ENCODE data around the gene CTNNBL1.
A peak's percentile ranks its signal among the peaks of the same experiment; 100 is the strongest.

CTNNBL1 gene

DNA sequence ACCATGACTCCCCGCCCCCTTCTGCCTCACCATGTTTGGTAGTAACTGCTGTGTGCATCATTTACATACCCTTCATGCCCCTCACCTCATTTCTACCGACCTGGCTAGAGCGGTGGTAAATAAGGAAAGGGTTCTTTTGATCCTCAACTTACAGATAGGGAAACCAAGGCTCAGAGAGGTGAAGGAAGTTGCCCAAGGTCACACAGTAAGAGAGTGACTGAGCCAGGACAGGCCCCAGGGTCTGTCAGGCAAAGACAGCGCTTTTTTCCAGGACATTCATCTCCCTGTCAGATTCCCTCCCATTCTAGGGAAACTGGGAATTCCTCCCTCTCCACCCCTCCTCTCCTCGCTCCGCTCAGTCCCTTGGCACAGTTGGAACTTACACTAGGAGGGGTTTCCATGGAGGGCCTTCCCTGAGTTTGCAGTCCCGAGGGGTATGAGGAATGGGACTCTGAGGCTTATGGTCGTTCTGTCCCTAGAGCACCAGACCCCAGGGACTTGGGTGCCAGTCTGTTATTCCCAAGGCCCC is 211.1 kb downstream of the CTNNBL1 start:
- no peak for TF ChIP-seq GATA3 (IDR thresholded peaks at IDR 0.05; ENCODE audit: low read depth, low read length)
- no peak for TF ChIP-seq GATA2 (IDR thresholded peaks at IDR 0.05; ENCODE audit: low read depth, low read length)

DNA sequence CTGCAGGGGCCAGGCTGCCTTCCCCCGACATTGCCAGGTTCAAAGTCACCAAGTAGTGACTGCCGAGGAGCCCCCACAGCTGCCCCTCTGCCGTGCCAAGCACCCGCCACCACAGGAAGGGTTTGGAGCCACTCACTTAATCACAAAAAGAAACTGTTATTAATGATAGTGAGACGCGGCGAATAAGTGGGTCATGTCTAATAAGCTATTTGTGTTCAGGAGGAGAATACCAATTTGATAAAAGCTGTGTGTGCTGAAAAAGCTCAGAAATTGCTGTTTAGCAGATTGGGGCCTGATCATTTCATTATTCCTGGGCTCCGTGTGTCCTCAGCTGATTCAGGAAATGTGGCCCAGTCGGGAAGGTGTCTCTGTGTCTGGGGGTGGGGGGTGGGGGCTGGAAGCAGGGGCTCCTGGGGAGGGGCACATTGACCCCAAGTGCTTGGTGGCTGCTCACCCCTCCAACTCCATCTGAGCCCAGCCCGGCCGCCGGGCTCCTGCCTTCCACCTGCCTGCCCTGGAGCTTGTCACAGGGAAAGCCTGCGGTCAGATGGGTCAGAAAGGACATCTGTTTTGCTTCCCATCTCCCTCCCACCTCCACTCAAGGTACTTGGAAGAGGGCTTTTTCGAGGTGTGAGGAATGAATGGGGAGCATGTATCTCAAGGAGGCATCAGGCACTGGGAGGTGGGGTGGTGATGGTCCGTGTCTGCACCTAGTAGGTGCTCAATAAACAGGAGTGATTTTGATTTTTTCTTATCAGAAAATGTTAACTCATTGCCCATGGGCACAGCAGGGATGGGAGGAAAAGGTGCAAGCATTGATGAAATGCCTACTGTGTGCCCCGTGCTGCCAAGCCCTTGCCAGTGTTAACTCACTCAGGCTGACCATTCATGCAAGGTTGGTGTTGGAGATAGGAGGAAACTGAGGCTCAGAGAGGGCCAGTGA is 212.1 kb downstream of the CTNNBL1 start:
- TF ChIP-seq GATA3 (IDR thresholded peaks at IDR 0.05; ENCODE audit: low read depth, low read length) (no peak), GATA2 (IDR thresholded peaks at IDR 0.05; ENCODE audit: low read depth, low read length) (no peak)

DNA sequence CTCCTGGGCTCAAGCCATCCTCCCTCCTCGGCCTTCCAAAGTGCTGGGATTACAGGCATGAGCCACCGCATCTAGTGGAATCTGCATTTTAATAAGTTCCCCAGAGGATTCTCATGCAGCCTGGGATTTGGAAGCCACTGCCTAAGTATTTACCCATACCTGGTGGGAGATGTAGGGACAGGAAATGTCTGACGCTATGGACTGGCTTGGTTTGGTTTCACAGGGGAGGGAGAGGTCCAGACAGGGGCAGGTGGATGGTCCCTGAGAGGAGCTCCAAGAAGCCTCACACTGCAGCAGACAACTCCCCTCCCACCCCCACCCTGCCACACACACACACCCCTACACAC is 213.5 kb downstream of the CTNNBL1 start:
- TF ChIP-seq GATA3 (IDR thresholded peaks at IDR 0.05; ENCODE audit: low read depth, low read length), result no peak
- no peak for TF ChIP-seq GATA2 (IDR thresholded peaks at IDR 0.05; ENCODE audit: low read depth, low read length)

DNA sequence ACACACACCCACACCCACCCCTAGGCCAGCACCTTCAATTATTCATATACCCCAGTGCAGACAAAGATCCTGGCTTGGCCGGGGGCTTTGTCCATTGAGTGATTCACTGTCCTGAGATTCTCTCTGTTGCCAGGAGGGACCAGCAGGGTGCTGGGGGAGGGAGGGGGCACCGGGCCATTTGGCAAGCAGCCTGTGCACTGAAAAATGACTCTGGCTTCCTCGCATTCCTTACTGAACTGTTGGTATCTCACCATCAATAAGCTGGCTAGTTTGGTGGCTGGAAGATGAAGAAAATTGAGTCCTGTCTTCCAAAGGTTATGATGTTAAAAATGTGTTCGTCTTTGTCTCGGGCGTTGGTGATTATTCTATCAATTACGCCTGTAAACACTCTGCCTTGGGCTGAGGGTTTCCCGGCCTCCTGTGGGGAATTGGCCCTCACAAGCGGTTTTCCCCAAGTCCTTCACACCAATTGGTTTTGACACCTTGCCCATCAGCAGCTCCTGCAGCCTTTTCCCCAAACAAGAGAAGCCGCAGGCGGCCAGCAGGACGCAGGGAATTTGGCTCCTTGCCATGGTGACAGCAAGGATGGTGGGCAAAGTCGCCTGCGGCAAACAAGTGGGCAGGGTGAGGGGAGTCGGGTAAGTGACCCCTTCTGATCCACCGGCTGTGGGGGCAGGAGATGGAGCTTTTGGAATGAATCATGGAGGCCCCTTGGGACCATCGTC is 214.0 kb downstream of the CTNNBL1 start:
- TF ChIP-seq GATA2 (IDR thresholded peaks at IDR 0.05; ENCODE audit: low read depth, low read length) (0 out of 2 replicates have a peak, but pooled peaks have one; percentile 57), GATA3 (IDR thresholded peaks at IDR 0.05; ENCODE audit: low read depth, low read length) (no peak)

DNA sequence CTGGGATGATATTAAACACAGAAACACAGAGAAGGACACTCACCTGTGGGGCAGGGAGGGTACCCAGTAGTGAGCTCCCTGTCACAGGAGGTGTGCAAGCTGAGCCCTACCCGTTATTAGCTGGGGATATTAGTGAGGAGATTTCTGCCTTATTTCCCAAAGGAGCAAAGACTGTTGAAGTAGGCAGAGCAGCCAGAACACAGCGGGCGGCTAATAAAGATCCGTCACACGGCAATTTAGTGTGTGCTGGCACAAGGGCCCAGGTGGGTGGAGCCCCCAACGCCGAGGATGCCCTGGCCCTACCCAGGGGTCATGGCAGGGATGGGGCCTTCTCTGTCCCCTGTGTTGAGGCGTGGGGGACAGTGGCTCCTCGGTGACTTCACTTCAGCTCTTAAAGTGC is 217.4 kb downstream of the CTNNBL1 start:
- TF ChIP-seq GATA3 (IDR thresholded peaks at IDR 0.05; ENCODE audit: low read depth, low read length) (no peak), GATA2 (IDR thresholded peaks at IDR 0.05; ENCODE audit: low read depth, low read length) (no peak)

DNA sequence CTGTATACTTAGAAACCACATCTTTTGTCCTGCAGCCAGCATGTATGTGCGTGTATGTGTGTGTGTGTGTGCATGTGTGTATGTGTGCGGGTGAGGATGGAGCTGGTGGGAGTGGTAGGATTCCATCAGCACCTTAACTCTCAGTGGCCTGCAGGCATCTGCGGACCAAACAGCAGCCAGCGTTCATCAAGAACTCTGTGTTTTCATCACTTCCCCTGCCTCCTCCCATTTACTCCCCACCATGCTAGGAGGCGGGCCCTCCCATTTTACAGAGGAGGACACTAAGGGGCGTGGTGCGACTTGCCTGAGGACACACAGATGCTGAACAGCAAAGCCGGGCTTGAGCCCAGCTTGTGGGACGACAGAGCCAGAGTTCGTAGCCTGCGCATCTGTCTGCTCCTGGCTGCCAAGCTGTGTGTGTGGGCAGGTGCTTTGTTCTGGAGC is 218.0 kb downstream of the CTNNBL1 start:
- TF ChIP-seq GATA3 (IDR thresholded peaks at IDR 0.05; ENCODE audit: low read depth, low read length) (no peak), GATA2 (IDR thresholded peaks at IDR 0.05; ENCODE audit: low read depth, low read length) (no peak)

DNA sequence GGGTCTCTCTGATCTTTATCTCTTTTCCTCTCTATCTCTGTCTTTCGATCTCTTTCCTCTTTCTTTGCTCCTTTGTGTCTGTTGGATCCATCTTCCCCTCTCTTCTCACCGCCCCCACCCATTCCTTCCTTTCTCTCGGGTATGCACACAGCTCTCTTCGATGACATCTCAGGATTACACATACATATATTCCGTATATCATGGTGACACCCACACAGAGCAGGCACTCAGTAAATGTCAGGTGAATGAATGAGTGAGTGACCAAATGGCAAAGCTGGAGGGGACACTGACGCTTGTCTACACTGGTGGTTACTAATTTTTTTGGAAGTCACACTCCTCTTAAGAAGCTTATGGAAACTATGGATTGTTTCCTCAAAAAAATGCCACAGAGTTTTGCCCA is 219.0 kb downstream of the CTNNBL1 start:
- no peak for TF ChIP-seq GATA3 (IDR thresholded peaks at IDR 0.05; ENCODE audit: low read depth, low read length)
- TF ChIP-seq GATA2 (IDR thresholded peaks at IDR 0.05; ENCODE audit: low read depth, low read length), result peak; percentile 50

DNA sequence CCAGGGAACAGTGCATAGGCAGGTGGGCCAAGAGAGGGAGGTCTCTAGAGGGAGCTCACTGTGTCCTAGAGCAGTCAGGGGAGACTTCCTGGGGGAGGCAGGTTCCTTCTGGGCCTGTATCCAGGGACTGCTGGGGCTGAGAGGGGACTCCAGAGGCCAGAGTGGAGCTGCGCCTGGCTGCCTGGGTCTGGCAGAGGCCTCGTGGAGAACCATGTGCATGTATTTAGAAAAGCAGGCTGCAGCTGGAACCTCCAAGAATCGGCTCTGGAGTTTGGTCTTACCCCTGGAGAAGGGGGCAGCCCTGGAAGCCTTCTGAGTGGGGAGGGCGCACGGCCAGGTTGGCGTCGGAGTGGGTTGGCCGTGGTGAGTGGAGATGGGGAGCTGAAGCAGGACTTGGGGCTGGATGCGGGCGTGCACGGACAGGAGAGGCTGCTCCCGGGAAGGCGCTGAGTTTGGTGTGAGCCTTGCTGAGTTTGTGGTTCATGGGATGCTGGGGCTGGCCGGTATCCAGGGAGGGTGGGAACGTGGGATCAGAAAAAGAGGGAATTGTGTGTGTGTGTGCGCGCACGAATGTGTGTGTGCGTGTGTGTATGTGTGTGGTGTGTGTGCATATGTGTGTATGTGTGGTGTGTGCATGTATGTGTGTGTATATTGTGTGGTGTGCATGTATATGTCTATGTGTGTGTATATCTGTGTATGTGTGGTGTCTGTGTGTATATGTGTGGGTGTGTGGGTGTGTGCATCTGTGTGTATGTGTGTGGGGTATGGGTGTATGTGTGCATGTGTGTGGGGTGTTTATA is 219.9 kb downstream of the CTNNBL1 start:
- no peak for TF ChIP-seq GATA3 (IDR thresholded peaks at IDR 0.05; ENCODE audit: low read depth, low read length)
- no peak for TF ChIP-seq GATA2 (IDR thresholded peaks at IDR 0.05; ENCODE audit: low read depth, low read length)

DNA sequence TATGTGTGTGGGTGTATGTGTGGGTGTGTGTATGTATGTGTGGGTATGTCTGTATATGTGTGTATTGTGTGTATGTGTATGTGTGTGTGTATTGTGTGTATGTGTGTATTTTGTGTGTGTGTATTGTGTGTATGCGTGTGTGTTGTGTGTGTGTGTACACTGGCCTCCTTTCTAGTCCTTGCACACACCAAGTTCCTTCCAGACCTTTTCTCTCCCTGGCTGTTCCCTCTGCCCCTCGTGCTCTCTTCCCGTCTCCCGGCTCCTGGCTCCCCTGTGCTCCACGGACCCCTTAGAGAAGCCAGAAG is 220.5 kb downstream of the CTNNBL1 start:
- TF ChIP-seq GATA3 (IDR thresholded peaks at IDR 0.05; ENCODE audit: low read depth, low read length), result no peak
- no peak for TF ChIP-seq GATA2 (IDR thresholded peaks at IDR 0.05; ENCODE audit: low read depth, low read length)

DNA sequence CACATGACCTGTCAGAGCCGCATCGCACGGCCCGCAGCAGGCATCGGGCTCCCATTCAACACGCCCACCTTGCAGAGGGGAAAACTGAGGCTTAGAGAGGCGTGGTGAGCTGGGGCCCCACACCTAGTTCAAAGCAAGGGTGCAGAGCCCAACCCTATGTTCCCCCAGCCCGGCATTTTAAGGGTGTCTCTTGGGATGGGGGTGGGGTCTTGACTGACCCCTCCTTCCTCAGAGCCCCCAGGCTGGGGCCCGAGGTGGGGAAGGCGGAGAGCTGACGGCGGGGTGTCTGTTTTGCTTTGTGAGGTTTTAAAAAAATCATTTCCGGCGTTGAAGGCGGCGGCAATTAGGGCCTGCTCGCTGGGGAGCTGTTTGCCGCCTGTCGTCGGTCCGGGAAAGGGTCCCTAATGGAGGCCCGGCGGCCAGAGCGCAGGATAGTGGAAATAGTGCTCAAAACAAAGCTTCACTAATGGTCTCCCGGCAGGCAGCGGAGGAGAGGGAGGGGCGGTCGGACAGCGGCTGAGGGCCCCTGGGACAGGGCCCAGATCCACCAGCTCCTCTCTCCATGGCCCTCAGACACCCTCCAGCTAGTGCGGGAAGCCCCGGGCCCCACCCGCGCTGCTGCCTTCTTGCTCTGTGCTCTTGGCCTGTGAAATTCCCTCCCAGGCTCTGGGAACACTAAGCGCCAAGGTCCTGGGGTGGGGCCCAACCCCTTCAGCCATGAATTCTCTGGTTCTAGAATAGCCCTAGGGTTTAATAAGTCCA is 221.0 kb downstream of the CTNNBL1 start:
- TF ChIP-seq GATA3 (IDR thresholded peaks at IDR 0.05; ENCODE audit: low read depth, low read length), result no peak
- no peak for TF ChIP-seq GATA2 (IDR thresholded peaks at IDR 0.05; ENCODE audit: low read depth, low read length)

DNA sequence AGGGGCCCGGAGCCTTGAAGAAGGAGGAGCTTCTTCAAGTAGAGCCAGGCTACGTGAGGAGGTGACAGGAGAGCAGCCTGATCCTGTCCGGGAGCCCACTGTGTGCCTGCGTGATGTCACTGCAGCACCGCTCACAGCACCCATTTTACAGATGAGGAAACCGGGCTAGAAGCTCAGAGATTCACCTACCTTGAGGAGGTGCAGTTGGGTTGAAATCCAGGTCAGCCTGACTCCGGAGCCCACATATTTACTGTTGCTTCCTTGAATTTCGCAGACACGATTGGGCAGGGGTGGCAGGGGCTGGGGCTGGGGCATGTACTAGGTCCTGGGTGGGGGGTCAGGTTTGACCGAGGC is 221.6 kb downstream of the CTNNBL1 start:
- TF ChIP-seq GATA3 (IDR thresholded peaks at IDR 0.05; ENCODE audit: low read depth, low read length) (no peak), GATA2 (IDR thresholded peaks at IDR 0.05; ENCODE audit: low read depth, low read length) (no peak)

DNA sequence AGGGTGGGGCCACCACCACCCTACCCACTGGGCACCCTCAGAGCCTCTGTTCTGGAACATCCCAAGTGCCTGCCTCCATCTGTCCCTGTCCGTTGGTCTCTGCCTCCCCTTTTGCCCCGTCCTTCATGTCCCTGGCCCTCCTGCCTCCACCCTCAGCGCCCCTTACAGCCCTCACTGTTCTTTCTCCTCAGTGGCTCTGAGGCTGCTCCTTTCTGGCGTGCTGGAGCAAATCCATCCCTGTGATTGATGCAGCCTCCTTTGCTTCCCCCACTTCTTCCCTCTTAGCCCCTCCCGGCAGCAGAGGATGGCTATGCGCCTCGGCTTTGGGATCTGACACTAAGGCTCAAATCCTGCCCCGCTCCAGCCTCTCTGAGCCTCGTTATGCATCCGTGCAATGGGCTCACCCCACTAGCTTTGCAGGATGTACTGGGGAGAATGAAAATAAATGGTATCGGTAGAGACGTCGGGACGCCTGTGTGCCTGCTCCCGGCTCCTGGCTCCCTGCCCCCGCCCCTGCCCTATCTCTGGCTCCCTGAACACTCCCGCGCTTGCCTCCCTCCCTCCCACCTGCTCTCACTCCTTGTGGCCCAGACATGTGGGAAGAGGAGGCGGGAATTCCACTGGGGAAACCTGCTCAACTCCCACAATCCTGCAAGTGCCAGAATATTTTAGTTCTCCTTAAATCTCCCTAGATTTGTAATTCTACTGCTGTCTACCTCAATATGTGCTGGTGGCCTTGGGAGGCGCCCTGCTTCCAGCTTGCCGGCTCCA is 222.2 kb downstream of the CTNNBL1 start:
- no peak for TF ChIP-seq GATA3 (IDR thresholded peaks at IDR 0.05; ENCODE audit: low read depth, low read length)
- 0 out of 2 replicates have a peak, but pooled peaks have one; percentile 31 for TF ChIP-seq GATA2 (IDR thresholded peaks at IDR 0.05; ENCODE audit: low read depth, low read length)

DNA sequence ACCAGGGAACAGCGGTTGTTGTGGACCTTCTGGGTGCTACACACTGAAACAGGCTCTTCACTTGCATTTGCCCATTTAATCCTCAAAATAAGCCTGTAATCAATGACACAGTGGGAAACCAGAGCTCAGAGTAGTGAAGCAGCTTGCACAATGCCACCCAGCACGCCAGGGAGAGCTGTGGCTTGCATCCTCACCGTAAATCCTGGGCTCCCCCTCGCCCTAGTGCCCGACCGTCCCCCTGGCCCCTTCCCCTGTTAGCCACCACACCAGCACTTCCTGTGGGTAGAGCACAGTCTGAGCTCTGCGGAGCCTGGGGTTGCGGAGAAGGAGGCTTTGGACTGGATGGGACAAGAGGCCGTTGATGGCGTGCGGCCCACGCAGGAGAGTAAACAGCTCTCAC is 223.6 kb downstream of the CTNNBL1 start:
- TF ChIP-seq GATA2 (IDR thresholded peaks at IDR 0.05; ENCODE audit: low read depth, low read length) (no peak), GATA3 (IDR thresholded peaks at IDR 0.05; ENCODE audit: low read depth, low read length) (no peak)
